Raji (cell line): ENCODE data around the gene IGSF6.
A peak's percentile ranks its signal among the peaks of the same experiment; 100 is the strongest.

Experiments
- POLR2A ChIP-seq: IDR thresholded peaks from 2 replicates; pipeline ENCODE4 v1.6.1; 2011; ENCODE audit warnings: low read depth, low read length, control low read depth; ENCODE audit not compliant: insufficient read depth

IGSF6 gene

DNA sequence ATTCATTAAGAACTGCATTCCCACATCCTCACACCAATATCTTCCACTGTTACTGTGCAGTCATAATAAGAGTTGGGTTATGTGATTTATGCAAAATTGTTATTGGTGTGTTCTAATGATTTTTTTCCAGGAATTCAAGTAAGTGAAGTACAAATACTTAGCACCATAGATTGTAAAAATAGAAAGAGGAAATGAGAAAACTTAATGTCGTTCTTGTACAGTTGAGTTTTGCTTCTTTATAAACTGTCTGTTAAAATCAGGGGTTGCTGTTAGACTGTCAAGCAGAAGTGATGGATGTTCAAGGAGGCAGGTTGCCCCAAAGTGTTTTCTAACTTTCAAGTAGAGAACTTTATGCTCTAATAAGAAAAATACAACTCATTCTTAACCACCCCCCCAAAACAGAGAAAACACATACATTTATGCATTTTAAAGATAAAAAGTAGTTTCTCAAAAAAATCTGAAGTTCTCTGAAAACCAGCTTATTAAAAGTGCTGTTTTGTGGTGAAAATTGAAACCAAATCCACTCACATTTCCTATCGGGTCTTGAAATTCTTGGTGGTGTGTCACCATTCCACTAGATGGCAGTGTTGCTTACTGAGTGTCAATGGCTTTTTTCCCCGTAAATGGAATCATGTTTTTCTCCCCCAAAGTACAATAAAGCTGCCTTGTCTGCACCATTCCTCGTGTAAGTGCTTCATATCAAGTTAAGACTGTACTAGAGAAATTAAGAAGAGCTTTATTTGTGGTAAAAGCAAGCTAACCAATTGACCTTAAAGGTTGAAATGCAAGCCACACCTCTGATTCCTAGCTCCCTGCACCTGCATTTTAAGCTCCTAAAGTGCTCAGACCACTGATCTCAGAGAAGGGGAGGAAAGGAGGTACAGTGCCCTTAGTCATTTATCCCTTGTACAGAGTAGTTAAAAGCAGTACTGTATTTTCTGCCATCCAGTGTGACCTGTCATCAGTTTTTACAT is 4.7 kb upstream of the IGSF6 start:
- TF ChIP-seq POLR2A, result no peak

DNA sequence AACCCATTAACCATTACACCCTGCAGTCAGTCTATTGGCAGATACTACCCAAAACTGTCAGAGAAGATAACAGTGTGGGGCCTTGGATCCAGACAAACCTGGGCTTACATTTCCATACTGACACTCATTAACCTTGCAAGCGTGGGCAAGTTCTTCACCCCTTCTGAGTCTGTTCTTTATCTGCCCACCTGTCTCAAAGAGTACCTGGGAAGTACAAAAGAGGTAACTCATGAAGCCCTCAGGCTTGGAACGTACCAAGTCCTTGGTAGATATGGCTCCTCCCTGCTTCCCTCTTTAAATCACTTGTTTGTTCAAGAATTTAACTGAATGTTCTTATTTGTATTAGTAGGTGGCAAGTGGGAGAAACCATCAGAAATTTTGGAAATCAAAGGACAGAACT is 2.5 kb upstream of the IGSF6 start:
- TF ChIP-seq POLR2A, result no peak

DNA sequence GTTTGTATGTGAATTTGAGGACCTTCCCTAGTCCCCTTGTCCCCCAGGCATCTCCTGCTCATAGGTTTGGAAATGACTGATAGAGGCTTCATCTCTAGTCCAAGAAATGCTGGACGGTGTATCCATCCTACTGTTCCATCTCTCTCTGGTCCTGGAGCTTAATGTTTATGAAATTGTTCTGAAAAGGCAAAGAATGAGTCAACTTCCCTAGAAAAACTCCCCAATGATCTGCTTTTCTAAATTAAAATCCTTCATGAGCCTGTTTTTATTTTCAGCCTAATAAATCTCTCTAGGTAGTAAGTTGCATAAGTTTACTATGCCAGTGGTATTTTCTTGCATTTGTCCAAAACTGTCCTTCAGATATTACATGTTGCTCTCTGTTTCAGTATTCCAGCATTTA is 2.1 kb upstream of the IGSF6 start:
- no peak for TF ChIP-seq POLR2A

DNA sequence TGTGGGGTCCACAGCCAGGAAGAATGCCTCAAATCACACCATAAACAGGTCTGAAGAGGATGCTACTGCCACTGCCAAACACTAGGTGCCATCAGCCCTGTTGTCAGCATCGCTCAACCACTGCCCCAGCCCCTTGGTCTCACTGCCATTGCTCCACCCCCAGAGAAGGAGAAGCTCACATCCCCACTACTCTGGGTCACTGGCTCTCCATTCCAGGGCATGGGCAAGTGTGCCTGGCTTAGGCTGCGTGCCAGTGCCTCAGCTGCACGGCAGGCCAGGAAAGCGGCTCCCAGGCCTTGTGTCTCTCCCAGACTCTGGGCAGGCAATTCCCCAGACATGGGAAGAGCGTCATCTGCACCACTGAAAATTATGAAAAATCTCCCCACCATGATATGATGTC is 1.2 kb upstream of the IGSF6 start:
- no peak for TF ChIP-seq POLR2A

DNA sequence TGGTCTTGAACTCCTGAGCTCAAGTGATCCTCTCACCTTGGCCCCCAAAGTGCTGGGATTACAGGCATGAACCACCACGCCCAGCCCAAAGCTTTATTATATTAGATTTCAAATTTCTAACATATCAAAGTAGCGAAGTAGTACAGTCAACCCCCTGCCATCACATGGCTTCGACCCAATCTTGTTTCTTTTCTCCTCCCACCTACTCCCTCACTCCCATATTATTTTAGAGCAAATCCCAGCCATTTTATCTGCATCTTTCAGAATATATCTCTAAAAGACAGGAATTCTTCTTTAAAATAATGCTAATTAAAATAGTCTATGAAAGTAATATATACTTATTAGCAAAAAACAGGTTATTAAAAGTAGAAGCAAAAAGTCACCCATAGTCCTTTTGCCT is 893 bp downstream of the IGSF6 start:
- no peak for TF ChIP-seq POLR2A

DNA sequence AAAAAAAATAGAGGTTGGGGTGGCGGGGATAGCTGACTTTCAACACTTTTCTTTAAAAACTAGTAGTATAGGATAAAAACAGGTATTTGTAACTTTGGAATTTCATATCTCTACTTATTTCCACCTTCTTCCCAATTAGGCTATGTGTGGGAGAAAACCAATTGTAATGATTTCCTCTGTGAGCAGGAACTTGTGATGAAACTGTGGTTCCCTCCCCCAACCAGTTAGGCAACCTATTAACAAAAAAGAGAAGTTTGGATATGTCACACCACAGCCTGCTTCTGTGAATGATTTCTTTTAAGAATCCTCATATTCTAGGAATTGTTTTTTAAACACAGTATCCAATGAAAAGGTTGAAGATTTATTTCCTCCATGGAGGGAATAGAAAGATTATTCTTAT is 1.9 kb downstream of the IGSF6 start:
- no peak for TF ChIP-seq POLR2A

DNA sequence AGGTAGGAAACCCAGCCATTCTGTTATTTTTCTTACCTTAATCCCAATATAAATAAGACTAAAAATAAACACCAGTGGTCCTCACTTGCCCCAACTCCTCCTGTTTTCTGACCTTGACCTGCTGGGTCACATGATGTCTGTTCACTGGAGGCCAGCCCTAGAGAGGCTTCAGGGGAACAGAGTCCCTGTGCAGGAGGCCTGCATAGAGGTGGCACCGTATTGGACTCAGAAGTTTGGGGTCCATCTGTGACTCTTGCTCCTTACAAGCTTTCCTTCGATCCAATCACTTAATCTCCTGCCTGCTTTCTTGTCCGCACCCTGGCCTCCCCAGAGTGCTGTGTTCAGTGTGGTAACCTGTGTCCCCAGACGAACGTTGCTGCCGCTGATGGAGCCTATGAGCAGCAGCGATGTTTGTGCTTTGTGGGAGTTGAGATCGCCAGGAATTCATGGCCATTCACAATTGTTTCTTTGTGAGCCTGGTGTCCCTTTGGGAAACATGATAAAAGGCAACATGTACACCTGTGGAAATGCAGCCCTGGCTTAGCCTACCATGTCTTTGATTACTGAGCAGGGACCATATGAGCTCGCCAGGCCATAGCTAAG is 4.7 kb downstream of the IGSF6 start:
- no peak for TF ChIP-seq POLR2A

DNA sequence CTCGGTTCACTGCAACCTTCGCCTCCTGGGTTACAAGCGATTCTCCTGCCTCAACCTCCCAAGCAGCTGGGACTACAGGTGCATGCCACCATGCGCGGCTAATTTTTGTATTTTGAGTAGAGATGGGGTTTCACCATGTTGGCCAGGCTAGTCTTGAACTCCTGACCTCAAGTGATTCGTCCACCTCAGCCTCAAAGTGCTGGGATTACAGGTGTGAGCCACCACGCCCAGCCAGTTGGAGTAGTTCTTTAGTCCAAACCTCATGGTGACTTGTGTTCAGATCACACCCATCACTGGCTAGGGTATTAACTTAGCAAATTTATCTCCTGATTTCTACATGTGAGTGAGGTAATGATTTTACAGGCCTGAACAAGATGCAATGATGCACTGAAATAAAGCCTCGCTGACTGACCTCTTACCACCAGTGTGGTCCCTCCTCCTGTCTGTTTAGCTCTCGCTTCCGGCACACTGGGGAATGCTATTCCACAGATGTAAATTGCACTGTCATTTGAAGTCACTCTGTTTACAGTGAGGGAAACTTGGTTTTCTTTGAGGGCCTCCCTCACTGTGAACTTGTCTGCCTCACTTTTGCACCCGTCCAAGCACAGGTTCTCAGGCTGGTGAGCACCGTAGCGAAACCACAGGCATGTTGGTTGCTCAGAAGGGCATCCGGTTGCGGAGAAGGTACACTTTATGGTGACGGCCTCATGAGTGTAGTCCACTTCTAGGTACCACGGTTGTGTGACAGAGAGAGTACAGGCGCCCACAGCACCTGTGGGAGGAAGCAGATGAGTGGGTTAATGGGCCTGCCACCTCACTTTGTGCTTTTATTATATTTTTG is 5.5 kb downstream of the IGSF6 start:
- TF ChIP-seq POLR2A, result no peak

DNA sequence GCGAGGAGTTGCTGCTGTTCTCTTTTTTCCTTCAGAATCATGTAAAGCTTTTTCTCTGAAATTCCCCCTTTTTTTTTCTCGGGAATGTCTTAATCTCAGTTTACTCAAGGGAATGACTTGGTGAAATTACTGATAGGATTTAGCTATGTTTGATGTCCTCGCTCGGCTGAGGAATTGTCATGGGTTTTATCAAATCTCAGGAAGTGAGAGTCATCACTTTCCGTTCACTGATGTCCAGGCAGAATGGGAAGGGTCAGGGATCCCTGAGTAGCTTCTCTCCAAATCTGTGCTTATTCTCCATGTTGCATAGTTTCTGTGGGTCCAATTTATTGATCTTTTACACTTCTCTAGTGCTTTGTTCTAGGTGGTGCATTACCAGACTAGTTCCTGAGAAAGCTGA is 6.3 kb downstream of the IGSF6 start:
- no peak for TF ChIP-seq POLR2A

DNA sequence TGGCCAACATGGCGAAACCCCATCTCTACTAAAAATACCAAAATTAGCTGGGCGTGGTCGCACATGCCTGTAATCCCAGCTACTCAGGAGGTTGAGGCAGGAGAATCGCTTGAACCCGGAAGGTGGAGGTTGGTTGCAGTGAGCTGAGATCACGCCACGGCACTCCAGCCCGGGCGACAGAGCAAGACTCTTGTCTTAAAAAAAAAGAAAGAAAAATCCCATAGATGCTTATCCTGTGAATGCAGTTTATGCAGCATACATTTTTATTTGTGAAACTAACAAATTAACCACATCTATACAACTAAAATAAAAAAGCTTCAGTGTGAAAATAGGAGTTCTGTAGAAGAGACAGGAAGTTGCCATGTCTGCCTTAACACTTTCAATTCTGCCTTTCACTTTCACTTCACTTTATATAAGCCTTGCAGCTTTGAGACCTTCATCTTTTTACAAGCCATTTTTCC is 7.1 kb downstream of the IGSF6 start:
- TF ChIP-seq POLR2A, result no peak

DNA sequence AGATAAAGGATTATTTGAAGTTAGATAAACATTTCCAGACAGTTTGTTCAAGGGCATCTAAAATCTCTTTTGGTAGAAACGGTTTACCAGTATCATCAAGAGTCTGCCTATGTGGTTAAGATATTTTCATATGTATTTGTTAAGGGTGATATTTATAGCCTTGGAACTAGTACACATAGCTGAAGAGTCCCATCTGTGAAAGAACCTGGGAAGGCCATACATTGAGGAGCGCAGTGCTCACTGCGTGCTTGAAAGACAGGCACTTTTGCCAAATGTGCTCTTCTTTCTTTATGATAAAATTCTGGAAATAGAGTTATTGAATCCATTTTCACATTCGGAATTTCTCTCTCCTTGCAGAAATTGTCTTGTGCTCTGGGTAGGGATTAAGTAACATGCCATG is 7.7 kb downstream of the IGSF6 start:
- TF ChIP-seq POLR2A, result peak; percentile 29; the same call in 1 of the 2 replicates

DNA sequence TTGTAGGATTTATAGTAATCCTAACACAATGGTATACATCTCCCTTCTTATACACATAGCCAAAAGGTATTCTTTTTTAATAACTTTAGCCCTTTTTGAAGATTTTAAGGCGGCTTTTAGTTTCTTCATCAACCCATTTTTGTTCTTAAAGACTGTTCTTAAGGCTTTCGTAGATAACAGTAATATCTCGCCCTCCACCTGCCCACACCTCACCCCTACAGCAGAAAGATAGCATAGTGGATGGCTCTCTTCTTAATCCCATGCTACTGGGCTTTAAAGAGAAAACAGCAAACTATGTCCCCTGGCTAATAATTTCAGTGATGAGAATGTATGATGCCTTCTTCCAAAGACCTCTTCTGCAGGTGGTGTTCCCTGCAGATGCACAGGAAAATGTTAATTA is 8.6 kb downstream of the IGSF6 start:
- no peak for TF ChIP-seq POLR2A

DNA sequence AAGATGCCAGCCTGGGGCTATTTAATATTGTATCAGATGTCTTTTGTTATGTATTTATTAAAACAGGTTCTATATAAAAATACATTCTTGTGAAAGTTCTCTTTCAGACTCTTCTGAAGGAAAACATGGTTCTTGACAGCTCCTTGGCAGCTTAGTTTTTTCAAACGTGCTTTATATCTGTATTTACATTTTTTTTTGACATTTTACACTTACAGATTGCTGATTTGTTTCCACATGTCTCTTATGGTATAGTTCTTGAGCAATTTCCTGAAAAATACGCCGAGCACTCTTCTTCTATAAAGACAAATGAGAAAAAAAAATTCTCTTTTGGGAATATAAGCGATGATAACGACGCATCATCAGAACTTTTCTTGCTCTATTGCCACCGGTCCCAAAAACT is 9.5 kb downstream of the IGSF6 start:
- no peak for TF ChIP-seq POLR2A

DNA sequence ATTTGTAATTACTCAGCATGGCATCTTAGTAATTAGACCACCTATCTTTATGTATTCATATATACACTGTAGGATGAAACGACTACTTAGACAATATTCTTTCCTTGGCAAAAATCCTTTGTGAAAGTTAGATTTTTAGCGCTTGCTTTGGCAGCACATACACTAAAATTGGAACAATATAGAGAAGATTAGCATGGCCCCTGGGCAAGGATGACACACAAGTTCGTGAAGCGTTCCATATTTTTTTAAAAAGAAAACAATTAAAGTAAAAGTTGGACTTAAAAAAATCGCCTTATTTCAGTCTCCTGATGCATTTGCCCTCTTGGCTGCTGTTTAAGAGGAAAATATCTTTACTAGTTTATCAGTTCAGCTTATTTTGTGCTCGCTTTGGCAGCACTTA is 10.5 kb downstream of the IGSF6 start:
- TF ChIP-seq POLR2A, result no peak

DNA sequence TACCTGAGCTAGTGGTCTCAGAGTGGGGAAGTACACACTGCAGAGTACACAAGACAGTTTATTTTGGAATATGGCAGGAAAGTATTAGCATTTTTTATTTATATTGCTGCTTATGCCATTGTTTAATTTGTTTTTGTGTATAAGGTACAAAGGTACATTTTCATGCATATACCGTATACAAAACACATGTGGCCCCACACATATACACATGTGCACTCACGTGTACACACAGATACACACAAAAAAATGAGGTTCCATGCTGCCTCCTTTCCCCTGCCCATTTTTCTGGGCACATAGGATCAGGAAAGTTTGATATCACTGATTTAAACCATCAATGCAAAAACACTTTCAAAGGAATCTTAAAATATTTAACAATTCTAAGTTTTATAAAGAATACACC is 12.9 kb downstream of the IGSF6 start:
- TF ChIP-seq POLR2A, result no peak
